HCT116 (cell line): Measurements from ENCODE around the gene IFNA13. TPM values are rescaled to one million over a fixed set of nuclear protein-coding genes. Genes with fewer than 3 reads are reported as not detected.

Experiments
- ATAC-seq: fragments of 200-7000 bp; cut with Tn5 transposase; 2 replicates; pipeline ENCODE4 v1.9.1; 2020; ENCODE audit warnings: mild to moderate bottlenecking, moderate library complexity
- BruUV-seq: library from RNA; stranded (reverse); fragments of 400-500 nt; replicated peaks from 2 replicates; lab custom pipeline; 2021; lab: Mats Ljungman, UMichigan
- CTCF ChIA-PET: fragments of 300-600 bp; sonication (Branson Sonifier 250); formaldehyde crosslinking; loops from one replicate; lab custom pipeline; 2021; ENCODE audit warnings: antibody characterized with exemption; lab: Charles Lee
- POLR2A ChIA-PET: fragments of 300-600, 350-600 bp; sonication (Branson Sonifier 250); formaldehyde crosslinking; loops from one replicate; lab custom pipeline; 2021; ENCODE audit warnings: antibody characterized with exemption; lab: Charles Lee
- RAD21 ChIA-PET, 2 experiments: fragments of 300-600 bp; sonication (Branson Sonifier 250); formaldehyde crosslinking; loops; one replicate each; lab custom pipeline; 2023; ENCODE audit warnings: low total read pairs in 2 of 2; ENCODE audit not compliant: uncharacterized antibody in 2 of 2, unreplicated experiment in 2 of 2, low non-redundant PET in 1 of 2; lab: Charles Lee
- DNase-seq: peaks from one replicate; pipeline ENCODE4 v3.0.0-alpha.2; 2010; ENCODE audit warnings: low read depth, low spot score
- H2AFZ ChIP-seq: fragments of 200-600 bp; shearing (Covaris generic), sonication (generic); 2 replicates; pipeline ENCODE4 v1.6.1; 2017; ENCODE audit warnings: low read depth, mixed run types, mixed read lengths, antibody characterized with exemption, low read length; ENCODE audit not compliant: poor library complexity, severe bottlenecking
- H3K27ac ChIP-seq: 2 replicates; pipeline ENCODE4 v1.5.1; 2012; ENCODE audit warnings: low read depth, low read length
- H3K27me3 ChIP-seq: fragments of 200-600 bp; sonication (generic); 2 replicates; pipeline ENCODE4 v1.6.1; 2016; ENCODE audit warnings: mixed run types, low read length, mixed read lengths; ENCODE audit not compliant: insufficient read depth
- H3K36me3 ChIP-seq, 2 experiments: fragments of 200-500 bp in 1 of 2; fragments of 200-600 bp in 1 of 2; sonication (Bioruptor generic) in 1 of 2; sonication (generic) in 1 of 2; 2 replicates each; pipeline versions ENCODE4 v1.5.1 to v1.6.1; 2014 to 2016; ENCODE audit warnings: low read length in 2 of 2, inconsistent platforms in 1 of 2, mixed read lengths in 1 of 2, mixed run types in 1 of 2; ENCODE audit not compliant: insufficient read depth in 2 of 2, control insufficient read depth in 1 of 2
- H3K4me1 ChIP-seq, 2 experiments: fragments of 200-600 bp in 1 of 2; sonication (generic) in 1 of 2; 2 replicates each; pipeline versions ENCODE4 v1.5.1 to v1.6.1; 2012 to 2017; ENCODE audit warnings: low read length in 2 of 2, inconsistent platforms in 1 of 2, mild to moderate bottlenecking in 1 of 2, mixed read lengths in 1 of 2, mixed run types in 1 of 2, moderate library complexity in 1 of 2; ENCODE audit not compliant: insufficient read depth in 2 of 2, control insufficient read depth in 1 of 2
- H3K4me2 ChIP-seq: fragments of 200-600 bp; sonication (generic); 2 replicates; pipeline ENCODE4 v1.6.1; 2017; ENCODE audit warnings: mixed run types, low read length, mixed read lengths
- H3K4me3 ChIP-seq, 2 experiments: fragments of 200-600 bp in 1 of 2; sonication (generic) in 1 of 2; replicated peaks in 1 of 2; 2 replicates each; pipeline ENCODE4 v1.5.1; 2011 to 2016; ENCODE audit warnings: low read length in 2 of 2, control low read depth in 1 of 2, low read depth in 1 of 2, mild to moderate bottlenecking in 1 of 2, mixed read lengths in 1 of 2, mixed run types in 1 of 2
- H3K79me2 ChIP-seq: fragments of 200-600 bp; sonication (generic); 2 replicates; pipeline ENCODE4 v1.6.1; 2017; ENCODE audit warnings: mild to moderate bottlenecking, mixed run types, low read length, moderate library complexity, mixed read lengths; ENCODE audit not compliant: insufficient read depth
- H3K9ac ChIP-seq: fragments of 200-600 bp; sonication (generic); 2 replicates; pipeline ENCODE4 v1.6.1; 2016; ENCODE audit warnings: low read length, mixed read lengths
- H3K9me2 ChIP-seq: fragments of 200-600 bp; sonication (generic), shearing (Covaris generic); 2 replicates; pipeline ENCODE4 v1.6.1; 2017; ENCODE audit warnings: mixed run types, mild to moderate bottlenecking, moderate library complexity; ENCODE audit not compliant: insufficient read depth
- H3K9me3 ChIP-seq, 2 experiments: fragments of 200-500 bp in 1 of 2; fragments of 200-600 bp in 1 of 2; sonication (Bioruptor generic) in 1 of 2; sonication (generic) in 1 of 2; 2 replicates each; pipeline ENCODE4 v1.6.1; 2014 to 2017; ENCODE audit warnings: low read length in 2 of 2, mixed read lengths in 2 of 2, inconsistent platforms in 1 of 2, low read depth in 1 of 2, mild to moderate bottlenecking in 1 of 2, mixed run types in 1 of 2, moderate library complexity in 1 of 2; ENCODE audit not compliant: control insufficient read depth in 1 of 2, insufficient read depth in 1 of 2
- H4K20me1 ChIP-seq: fragments of 200-600 bp; sonication (generic), shearing (Covaris generic); 2 replicates; pipeline ENCODE4 v1.6.1; 2017; ENCODE audit warnings: mixed run types, mild to moderate bottlenecking, moderate library complexity; ENCODE audit not compliant: insufficient read depth
- CBX3 ChIP-seq: IDR thresholded peaks from 2 replicates; pipeline ENCODE4 v1.6.1; 2012; ENCODE audit warnings: low read depth
- EGR1 ChIP-seq: IDR thresholded peaks from 2 replicates; pipeline ENCODE4 v1.6.1; 2012; ENCODE audit warnings: low read depth
- ELF1 ChIP-seq: IDR thresholded peaks from 2 replicates; pipeline ENCODE4 v1.6.1; 2012; ENCODE audit warnings: low read depth, borderline replicate concordance
- FOSL1 ChIP-seq: IDR thresholded peaks from 2 replicates; pipeline ENCODE4 v1.6.1; 2012; ENCODE audit warnings: low read depth
- POLR2A ChIP-seq: IDR thresholded peaks from 2 replicates; pipeline ENCODE4 v1.7.0; 2011; ENCODE audit warnings: borderline replicate concordance; ENCODE audit not compliant: insufficient read depth, insufficient read length; ENCODE audit errors: extremely low read depth
- SIN3A ChIP-seq: IDR thresholded peaks from 2 replicates; pipeline ENCODE4 v1.6.1; 2012; ENCODE audit warnings: low read depth
- SP1 ChIP-seq: IDR thresholded peaks from 2 replicates; pipeline ENCODE4 v1.6.1; 2012; ENCODE audit warnings: low read depth
- TCF7L2 ChIP-seq: IDR thresholded peaks from 2 replicates; pipeline ENCODE4 v1.7.0; 2011; ENCODE audit warnings: borderline replicate concordance, inconsistent platforms; ENCODE audit not compliant: insufficient read depth, insufficient read length; ENCODE audit errors: extremely low read depth
- ZNF274 ChIP-seq: fragments of 200-500 bp; sonication (Bioruptor generic); IDR thresholded peaks from 2 replicates; pipeline ENCODE4 v1.6.1; 2014; ENCODE audit warnings: mild to moderate bottlenecking, low read depth, low read length, inconsistent platforms
- intact Hi-C: fragments of 100-400 bp; cut with micrococcal nuclease; formaldehyde crosslinking; loops from 2 replicates; pipeline ENCODE4 v1.10.0; 2022
- total RNA-seq: library from RNA; stranded (reverse); gene quantifications from one replicate; pipeline ENCODE4 v1.2.1, GENCODE V29; 2021; ENCODE audit not compliant: unreplicated experiment
- TF ChIP-seq, protein P1 (sequence below): IDR thresholded peaks from 2 replicates; pipeline ENCODE4 v1.6.1; 2011; ENCODE audit warnings: mild to moderate bottlenecking, low read length, moderate library complexity; ENCODE audit not compliant: insufficient replicate concordance; ENCODE audit errors: extremely low read depth

IFNA13 gene
- total RNA-seq, 1 experiment from 2014 or later: not detected

DNA sequence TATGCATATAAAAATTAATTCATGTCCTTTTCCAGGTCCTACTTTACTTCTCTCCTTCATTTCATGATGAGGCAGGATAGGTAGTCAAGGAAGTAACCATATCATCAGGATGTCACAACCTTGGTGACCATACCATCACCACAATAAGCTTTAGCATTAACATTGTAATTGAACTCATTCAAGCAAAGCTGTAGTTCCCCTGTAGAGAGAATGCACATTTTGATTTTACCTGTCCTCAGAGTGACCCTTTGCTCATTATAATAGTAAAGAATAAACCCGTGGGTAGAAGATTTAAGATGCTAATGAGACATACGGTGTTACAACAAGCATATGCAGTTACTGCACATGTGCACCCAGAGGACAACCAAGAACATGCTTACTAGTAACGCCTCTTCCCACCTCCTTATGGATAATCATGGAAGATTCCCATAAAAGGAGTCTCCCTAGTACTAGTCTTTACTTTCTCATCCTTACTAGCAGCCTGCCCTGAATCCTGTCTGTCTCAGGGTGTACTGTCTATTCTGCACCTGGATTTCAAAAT is 19.4 kb downstream of the IFNA13 start:
- no peak for ATAC-seq
- H3K79me2 ChIP-seq: no peaks in the 10 kb centered on the region
- DNase-seq: no peak
- no TSS peak for BruUV-seq
- no peak overlapping the region for H2AFZ ChIP-seq
- H3K4me3 ChIP-seq: no peak overlapping the region
- no peak overlapping the region for H3K4me2 ChIP-seq
- no peak for TF ChIP-seq TCF7L2
- TF ChIP-seq ELF1: no peak
- TF ChIP-seq FOSL1: no peak
- TF ChIP-seq POLR2A: no peak
- no peak for TF ChIP-seq CBX3
- TF ChIP-seq, protein P1, sequence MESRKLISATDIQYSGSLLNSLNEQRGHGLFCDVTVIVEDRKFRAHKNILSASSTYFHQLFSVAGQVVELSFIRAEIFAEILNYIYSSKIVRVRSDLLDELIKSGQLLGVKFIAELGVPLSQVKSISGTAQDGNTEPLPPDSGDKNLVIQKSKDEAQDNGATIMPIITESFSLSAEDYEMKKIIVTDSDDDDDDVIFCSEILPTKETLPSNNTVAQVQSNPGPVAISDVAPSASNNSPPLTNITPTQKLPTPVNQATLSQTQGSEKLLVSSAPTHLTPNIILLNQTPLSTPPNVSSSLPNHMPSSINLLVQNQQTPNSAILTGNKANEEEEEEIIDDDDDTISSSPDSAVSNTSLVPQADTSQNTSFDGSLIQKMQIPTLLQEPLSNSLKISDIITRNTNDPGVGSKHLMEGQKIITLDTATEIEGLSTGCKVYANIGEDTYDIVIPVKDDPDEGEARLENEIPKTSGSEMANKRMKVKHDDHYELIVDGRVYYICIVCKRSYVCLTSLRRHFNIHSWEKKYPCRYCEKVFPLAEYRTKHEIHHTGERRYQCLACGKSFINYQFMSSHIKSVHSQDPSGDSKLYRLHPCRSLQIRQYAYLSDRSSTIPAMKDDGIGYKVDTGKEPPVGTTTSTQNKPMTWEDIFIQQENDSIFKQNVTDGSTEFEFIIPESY: no peak
- TF ChIP-seq EGR1: no peak
- no peak for TF ChIP-seq ZNF274
- no peak for TF ChIP-seq SP1
- TF ChIP-seq SIN3A: no peak
- no peaks in the 10 kb centered on the region for H3K27me3 ChIP-seq
- no peaks in the 10 kb centered on the region for H3K4me1 ChIP-seq
- RAD21 ChIA-PET: no interaction called here
- POLR2A ChIA-PET: no interaction called here
- intact Hi-C loops: no loop called here
- H3K27ac ChIP-seq: no peak overlapping the region
- CTCF ChIA-PET: no interaction called here
- H3K9me2 ChIP-seq: no peaks in the 10 kb centered on the region
- H3K36me3 ChIP-seq: no peaks in the 10 kb centered on the region
- no peaks in the 10 kb centered on the region for H3K9me3 ChIP-seq
- H4K20me1 ChIP-seq: no peaks in the 10 kb centered on the region
- no peak overlapping the region for H3K9ac ChIP-seq
